ENCODE data around the gene SENP6. TPM values are rescaled to one million over a fixed set of nuclear protein-coding genes. Genes with fewer than 3 reads are reported as not detected.

The SENP6 gene
- total and polyA plus RNA-seq, 2 donors (not counting 1 experiment from before 2014, with no cell fraction given): 30.8 to 161 TPM

- peaks cover 0 to 22% (median 2%) of the 10 kb centered on the region in 4 experiments for H3K27me3 ChIP-seq (replicated peaks in 1 of 4; ENCODE audit: control extremely low read depth in 1 of 4, control insufficient read depth in 3 of 4, insufficient read depth in 4 of 4, low read length in 3 of 4)
- H3K4me2 ChIP-seq (replicated peaks; ENCODE audit: low read depth, low read length, poor library complexity, severe bottlenecking): no peak overlapping the region
- no peak for DNase-seq
- peaks cover 30% of the 10 kb centered on the region for H3K27me3 Mint-ChIP-seq
- no peak overlapping the region for H3K27ac ChIP-seq (ENCODE audit: low read length in 2 of 2)
- no peaks in the 10 kb centered on the region for H3K9me3 Mint-ChIP-seq (ENCODE audit: insufficient read depth)
- H3K4me3 ChIP-seq (ENCODE audit: control extremely low read depth in 1 of 5, extremely low read depth in 1 of 5, insufficient read depth in 1 of 5, low read depth in 2 of 5, low read length in 4 of 5): no peak overlapping the region
- TF ChIP-seq, protein P1, sequence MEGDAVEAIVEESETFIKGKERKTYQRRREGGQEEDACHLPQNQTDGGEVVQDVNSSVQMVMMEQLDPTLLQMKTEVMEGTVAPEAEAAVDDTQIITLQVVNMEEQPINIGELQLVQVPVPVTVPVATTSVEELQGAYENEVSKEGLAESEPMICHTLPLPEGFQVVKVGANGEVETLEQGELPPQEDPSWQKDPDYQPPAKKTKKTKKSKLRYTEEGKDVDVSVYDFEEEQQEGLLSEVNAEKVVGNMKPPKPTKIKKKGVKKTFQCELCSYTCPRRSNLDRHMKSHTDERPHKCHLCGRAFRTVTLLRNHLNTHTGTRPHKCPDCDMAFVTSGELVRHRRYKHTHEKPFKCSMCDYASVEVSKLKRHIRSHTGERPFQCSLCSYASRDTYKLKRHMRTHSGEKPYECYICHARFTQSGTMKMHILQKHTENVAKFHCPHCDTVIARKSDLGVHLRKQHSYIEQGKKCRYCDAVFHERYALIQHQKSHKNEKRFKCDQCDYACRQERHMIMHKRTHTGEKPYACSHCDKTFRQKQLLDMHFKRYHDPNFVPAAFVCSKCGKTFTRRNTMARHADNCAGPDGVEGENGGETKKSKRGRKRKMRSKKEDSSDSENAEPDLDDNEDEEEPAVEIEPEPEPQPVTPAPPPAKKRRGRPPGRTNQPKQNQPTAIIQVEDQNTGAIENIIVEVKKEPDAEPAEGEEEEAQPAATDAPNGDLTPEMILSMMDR (IDR thresholded peaks at IDR 0.05): no peak
- TF ChIP-seq EZH2 (IDR thresholded peaks at IDR 0.05; ENCODE audit: borderline replicate concordance, insufficient read depth, low read depth, low read length, poor library complexity, severe bottlenecking): no peak
- H3K4me1 Mint-ChIP-seq: no peaks in the 10 kb centered on the region
- H2AFZ ChIP-seq (ENCODE audit: insufficient read depth, low read depth, low read length, poor library complexity, severe bottlenecking): no peak overlapping the region
- POLR2A ChIA-PET: no interaction called here
- no peaks in the 10 kb centered on the region for H3K4me1 ChIP-seq (ENCODE audit: control insufficient read depth in 2 of 2, insufficient read depth in 2 of 2, low read length in 2 of 2)
- H4K20me1 ChIP-seq (ENCODE audit: control insufficient read depth, insufficient read depth, low read length, poor library complexity, severe bottlenecking): no peaks in the 10 kb centered on the region
- H3K36me3 ChIP-seq (replicated peaks in 1 of 2; ENCODE audit: control extremely low read depth in 1 of 2, control insufficient read depth in 1 of 2, extremely low read depth in 1 of 2, insufficient read depth in 2 of 2, low read length in 1 of 2): no peaks in the 10 kb centered on the region
- ATAC-seq (ENCODE audit: low read depth): no peak
- no peak overlapping the region for H3K27ac Mint-ChIP-seq
- intact Hi-C loops (cut with micrococcal nuclease): no loop called here
- H3K79me2 ChIP-seq (ENCODE audit: control insufficient read depth, insufficient read depth, low read length): no peaks in the 10 kb centered on the region
- H3K4me3 Mint-ChIP-seq: no peak overlapping the region
- no peak overlapping the region for H3K9ac ChIP-seq (ENCODE audit: low read length)
- H3K9me3 ChIP-seq (ENCODE audit: control extremely low read depth in 1 of 3, control insufficient read depth in 2 of 3, insufficient read depth in 1 of 3, low read length in 2 of 3): no peaks in the 10 kb centered on the region
- CTCF ChIA-PET: no interaction called here
These were observed 164.7 kb downstream of the SENP6 start for GRCh38 chr6:75766387-75766786.

Small RNA genes lying within 50 kb of the gene (small RNA-seq; reads per million reads assigned to genes)
- gene RNU6-1016P (ENCODE audit: insufficient read length, low read depth, low replicate concordance) (not detected), gene RNU6-1338P (ENCODE audit: insufficient read length, low read depth, low replicate concordance) (not detected), gene RNU6-155P (ENCODE audit: insufficient read length, low read depth, low replicate concordance) (not detected)

Other genes starting within 250 kb of the SENP6 start
- gene FILIP1, start 108.1 kb upstream of the SENP6 start, total RNA-seq: not detected in 2 replicates
- not detected in 2 replicates for gene FILIP1, start 108.1 kb upstream of the SENP6 start, polyA plus RNA-seq
- gene MYO6, start 147.4 kb downstream of the SENP6 start, total RNA-seq: 0.39 and 0.59 TPM in 2 replicates
- 0.09 and 0.13 TPM in 2 replicates for gene MYO6, start 147.4 kb downstream of the SENP6 start, polyA plus RNA-seq

Data from B cell (primary cell).